SK-N-MC (cell line): ENCODE measurements around the gene STAT5A.

Experiments
- EZH2 ChIP-seq: fragments of 200-600 bp; sonication (generic); IDR thresholded peaks from one replicate; pipeline ENCODE4 v1.6.1; 2017; ENCODE audit warnings: antibody characterized with exemption
- FOXP2 ChIP-seq: optimal IDR thresholded peaks from 2 replicates; pipeline ENCODE3; 2011; ENCODE audit warnings: mild to moderate bottlenecking, moderate library complexity; ENCODE audit not compliant: insufficient read depth; ENCODE audit errors: extremely low read length, control extremely low read depth
- POLR2AphosphoS5 ChIP-seq: IDR thresholded peaks from 2 replicates; pipeline ENCODE4 v1.6.1; 2012; ENCODE audit warnings: mild to moderate bottlenecking, low read depth, low read length, borderline replicate concordance

DNA sequence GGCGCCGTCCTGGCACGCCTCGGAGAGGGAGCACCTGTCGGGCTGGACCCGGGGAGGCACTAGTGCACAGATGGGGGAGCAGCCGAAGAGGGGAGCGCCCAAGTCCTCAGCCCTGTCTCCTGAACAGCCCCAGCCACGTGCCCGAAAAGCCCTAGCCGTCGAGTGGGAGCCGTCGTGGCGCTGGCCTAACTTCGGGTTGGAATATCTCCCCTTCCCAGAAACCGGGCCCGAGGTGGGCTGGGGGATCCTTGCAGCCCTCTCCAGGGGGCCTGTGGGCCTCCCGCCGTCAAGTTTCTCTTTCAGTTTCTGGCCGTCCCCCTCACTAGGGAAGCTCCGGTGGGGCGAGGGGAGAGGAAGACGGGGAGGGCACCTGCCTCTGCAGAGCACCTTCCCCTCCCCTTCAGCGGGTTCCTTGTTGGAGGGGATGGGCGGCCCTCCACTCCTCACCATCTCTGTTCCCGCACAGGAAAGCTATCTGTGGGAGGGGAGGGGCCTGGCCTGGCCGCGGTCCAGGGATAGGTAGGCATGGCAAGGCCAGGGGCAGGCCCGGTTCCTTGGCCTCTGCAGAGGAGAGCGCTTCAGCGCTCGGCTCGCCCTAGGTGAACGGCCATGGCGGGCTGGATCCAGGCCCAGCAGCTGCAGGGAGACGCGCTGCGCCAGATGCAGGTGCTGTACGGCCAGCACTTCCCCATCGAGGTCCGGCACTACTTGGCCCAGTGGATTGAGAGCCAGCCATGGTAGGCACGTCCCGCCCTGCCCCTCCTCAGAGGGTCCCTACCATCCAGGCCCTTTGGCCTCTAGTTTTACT, 709 bp downstream of the STAT5A start:
- TF ChIP-seq EZH2 (no peak), POLR2AphosphoS5 (no peak), FOXP2 (no peak)
